Activated CD4-positive, CD25-positive, alpha-beta regulatory T cell (primary cell): Measurements from ENCODE around the gene TPO.

Experiments used
- DNase-seq, 4 experiments: peaks; one replicate each; lab custom pipeline; 2025; lab: John Stamatoyannopoulos, UW

Gene TPO

GRCh38 chr2:1527153-1527992, 114.1 kb downstream of the TPO start:
- DNase-seq, result no peak

- DNase-seq, result no peak
Observed at GRCh38 chr2:1528273-1529064, 115.2 kb downstream of the TPO start.

GRCh38 chr2:1538663-1539062, 125.4 kb downstream of the TPO start:
- no peak for DNase-seq

GRCh38 chr2:1539441-1539840, 126.2 kb downstream of the TPO start:
- DNase-seq, result no peak

GRCh38 chr2:1539973-1540372, 126.7 kb downstream of the TPO start:
- no peak for DNase-seq

GRCh38 chr2:1540481-1540880, 127.2 kb downstream of the TPO start:
- no peak for DNase-seq

- DNase-seq, result no peak
Observed at GRCh38 chr2:1541040-1541439, 127.8 kb downstream of the TPO start.

- DNase-seq, result no peak
Observed at GRCh38 chr2:1541819-1542475, 128.7 kb downstream of the TPO start.

GRCh38 chr2:1542971-1543370, 129.7 kb downstream of the TPO start:
- DNase-seq, result no peak

- no peak for DNase-seq
Observed at GRCh38 chr2:1543776-1544477, 130.7 kb downstream of the TPO start.

GRCh38 chr2:1544478-1545069, 131.3 kb downstream of the TPO start:
- no peak for DNase-seq

GRCh38 chr2:1546023-1546591, 132.8 kb downstream of the TPO start:
- DNase-seq, result no peak

GRCh38 chr2:1546901-1547300, 133.6 kb downstream of the TPO start:
- DNase-seq, result no peak

- DNase-seq, result no peak
Observed at GRCh38 chr2:1548910-1549673, 135.8 kb downstream of the TPO start.

GRCh38 chr2:1550076-1550475, 136.8 kb downstream of the TPO start:
- DNase-seq, result no peak

- peak; percentile 4 to 40 (median 24) for DNase-seq
Observed at GRCh38 chr2:1550658-1551316, 137.5 kb downstream of the TPO start.

- DNase-seq, result no peak
Observed at GRCh38 chr2:1551905-1552304, 138.6 kb downstream of the TPO start.

GRCh38 chr2:1552611-1553010, 139.3 kb downstream of the TPO start:
- DNase-seq, result no peak

GRCh38 chr2:1553671-1554295, 140.5 kb downstream of the TPO start:
- DNase-seq, result no peak

GRCh38 chr2:1556286-1556685, 143.0 kb downstream of the TPO start:
- DNase-seq, result no peak
